Purkinje cell (primary cell): ENCODE results near the gene P2RX7. TPM values are rescaled to one million over a fixed set of nuclear protein-coding genes. Genes with fewer than 3 reads are reported as not detected.

Experiments used
- polyA plus RNA-seq: library from polyadenylated mRNA; unstranded; fragments of >200 nt; fragmentation: Nextera tagmentation; gene quantifications from 2 replicates; pipeline ENCODE4 v1.2.1, GENCODE V29; 2014

The P2RX7 gene
- 0.69 and 1.5 TPM in 2 replicates for polyA plus RNA-seq

GRCh38 chr12:121132601-121133481 lies at the start of gene P2RX7:
Gene P2RX7 (plus strand): TSS chr12:121132876. CDS start chr12:121132971, 95 bp downstream.

GRCh38 chr12:121209624-121210572 lies 77.2 kb downstream of the P2RX7 start, which contains the start of gene P2RX4:
Gene P2RX4 (plus strand): TSS chr12:121210129. CDS start chr12:121210165, 36 bp downstream.

Other genes with a start within 250 kb of the P2RX7 start
- 30.2 and 33.6 TPM in 2 replicates for gene SPPL3, start 228.5 kb upstream of the P2RX7 start, polyA plus RNA-seq
- gene HNF1A, start 154.3 kb upstream of the P2RX7 start, polyA plus RNA-seq: not detected in 2 replicates
- 7.2 and 7.5 TPM in 2 replicates for gene C12orf43, start 116.4 kb upstream of the P2RX7 start, polyA plus RNA-seq
- gene OASL, start 93.6 kb upstream of the P2RX7 start, polyA plus RNA-seq: 0.22 TPM in 1 of 2 replicates, not detected in the other
- gene P2RX4, start 77.3 kb downstream of the P2RX7 start, polyA plus RNA-seq: 1.2 and 2.1 TPM in 2 replicates
- 7.8 and 17.6 TPM in 2 replicates for gene CAMKK2, start 163.8 kb downstream of the P2RX7 start, polyA plus RNA-seq
- gene ANAPC5, start 219.5 kb downstream of the P2RX7 start, polyA plus RNA-seq: 102 and 113 TPM in 2 replicates